OCI-LY7 (cell line): Measurements from ENCODE around the gene SLC30A7. TPM values are rescaled to one million over a fixed set of nuclear protein-coding genes. Genes with fewer than 3 reads are reported as not detected.

ENCODE experiments used
- BruUV-seq: library from RNA; stranded (reverse); fragments of 400-500 nt; replicated peaks from 2 replicates; lab custom pipeline; 2021; lab: Mats Ljungman, UMichigan
- CTCF ChIA-PET: fragments of 300-600 bp; sonication (Branson Sonifier 250); formaldehyde crosslinking; loops from one replicate; lab custom pipeline; 2022; ENCODE audit warnings: antibody characterized with exemption; ENCODE audit not compliant: unreplicated experiment; lab: Charles Lee
- POLR2A ChIA-PET: fragments of 300-600 bp; sonication (Branson Sonifier 250); formaldehyde crosslinking; loops from one replicate; lab custom pipeline; 2022; ENCODE audit warnings: antibody characterized with exemption; lab: Charles Lee
- DNase-seq: peaks from one replicate; pipeline ENCODE4 v3.0.0-alpha.2; 2015; ENCODE audit warnings: low spot score
- H2AFZ ChIP-seq: fragments of 200-600 bp; sonication (generic), shearing (Covaris generic); 2 replicates; pipeline ENCODE4 v1.6.1; 2014; ENCODE audit warnings: mild to moderate bottlenecking, antibody characterized with exemption, low read length, moderate library complexity
- H3K27ac ChIP-seq: fragments of 200-600 bp; sonication (generic); 2 replicates; pipeline ENCODE4 v1.5.1; 2014; ENCODE audit warnings: mixed run types, low read depth, mild to moderate bottlenecking, moderate library complexity, low read length, inconsistent platforms; ENCODE audit not compliant: poor library complexity, severe bottlenecking
- H3K36me3 ChIP-seq: fragments of 200-600 bp; sonication (generic); 2 replicates; pipeline ENCODE4 v1.6.1; 2014; ENCODE audit warnings: mild to moderate bottlenecking, antibody characterized with exemption, low read length, moderate library complexity, mixed read lengths; ENCODE audit not compliant: insufficient read depth
- H3K4me1 ChIP-seq: fragments of 200-600 bp; sonication (generic); 2 replicates; pipeline ENCODE4 v1.5.1; 2014; ENCODE audit warnings: mild to moderate bottlenecking, low read length; ENCODE audit not compliant: insufficient read depth, poor library complexity, severe bottlenecking
- H3K4me2 ChIP-seq: fragments of 200-600 bp; sonication (generic); 2 replicates; pipeline ENCODE4 v1.6.1; 2014; ENCODE audit warnings: mild to moderate bottlenecking, low read length
- H3K4me3 ChIP-seq: fragments of 200-600 bp; sonication (generic); 2 replicates; pipeline ENCODE4 v1.5.1; 2014; ENCODE audit warnings: mild to moderate bottlenecking, low read depth, low read length; ENCODE audit not compliant: poor library complexity, severe bottlenecking
- H3K79me2 ChIP-seq: fragments of 200-600 bp; sonication (generic); 2 replicates; pipeline ENCODE4 v1.6.1; 2016; ENCODE audit warnings: low read depth, mild to moderate bottlenecking, low read length, moderate library complexity, mixed read lengths; ENCODE audit not compliant: insufficient read depth
- H3K9me2 ChIP-seq: fragments of 200-600 bp; sonication (generic); 2 replicates; pipeline ENCODE4 v1.6.1; 2016; ENCODE audit warnings: mild to moderate bottlenecking, low read length, mixed read lengths; ENCODE audit not compliant: insufficient read depth
- H3K9me3 ChIP-seq: fragments of 200-600 bp; sonication (generic); 2 replicates; pipeline ENCODE4 v1.6.1; 2014; ENCODE audit warnings: mild to moderate bottlenecking, mixed run types, low read length, mixed read lengths
- H4K20me1 ChIP-seq: fragments of 200-600 bp; sonication (generic); 2 replicates; pipeline ENCODE4 v1.6.1; 2014; ENCODE audit warnings: mild to moderate bottlenecking, antibody characterized with exemption, low read length, moderate library complexity, mixed read lengths; ENCODE audit not compliant: insufficient read depth
- CTCF ChIP-seq: fragments of 200-600 bp; sonication (generic); conservative IDR thresholded peaks from 2 replicates; pipeline ENCODE4 v1.5.1; 2014; ENCODE audit warnings: mild to moderate bottlenecking, antibody characterized with exemption, low read length, moderate library complexity, mixed read lengths
- EZH2phosphoT487 ChIP-seq: fragments of 200-600 bp; sonication (generic); IDR thresholded peaks from 2 replicates; pipeline ENCODE4 v1.6.1; 2018; ENCODE audit warnings: low read depth, borderline replicate concordance, mild to moderate bottlenecking, mixed run types, antibody characterized with exemption, low read length, moderate library complexity, mixed read lengths
- intact Hi-C: fragments of 100-400 bp; cut with micrococcal nuclease; formaldehyde crosslinking; loops from one replicate; pipeline ENCODE4 v1.10.0; 2022; ENCODE audit not compliant: unreplicated experiment
- total RNA-seq, 2 experiments: library from RNA; depleted of rRNA in 1 of 2; stranded (reverse); fragments of >200 nt in 1 of 2; shearing (Covaris generic) in 1 of 2; gene quantifications; 2 replicates each; pipeline ENCODE4 v1.2.3, GENCODE V29; 2014 to 2022

Gene SLC30A7
- total RNA-seq, 2 experiments from 2014 or later, result 8.6 to 15.3 TPM

GRCh38 chr1:100875228-100875627, 20.7 kb upstream of the SLC30A7 start:
- Histone ChIP-seq H3K9me3 (no peaks in the 10 kb centered on the region), H3K4me3 (no peak overlapping the region), H3K9me2 (no peaks in the 10 kb centered on the region), H3K4me2 (no peak overlapping the region), H3K36me3 (no peaks in the 10 kb centered on the region), H3K4me1 (no peaks in the 10 kb centered on the region), H3K27ac (no peak overlapping the region), H2AFZ (no peak overlapping the region), H4K20me1 (peaks cover 3% of the 10 kb centered on the region; the same call in 1 of the 2 replicates), H3K79me2 (no peaks in the 10 kb centered on the region)
- TF ChIP-seq EZH2phosphoT487, result no peak
- TF ChIP-seq CTCF, result no peak
- ChIA-PET POLR2A (no interaction called here), CTCF (no interaction called here)
- intact Hi-C loops, result no loop called here
- DNase-seq, result no peak
- no TSS peak for BruUV-seq

GRCh38 chr1:100876291-100876690, 19.6 kb upstream of the SLC30A7 start:
- H4K20me1 ChIP-seq, result peaks cover 3% of the 10 kb centered on the region; the same call in 1 of the 2 replicates
- H2AFZ ChIP-seq, result no peak overlapping the region
- ChIA-PET CTCF (no interaction called here), POLR2A (interaction anchor here (0.8 kb wide), 1 partner anchor 160 kb away, joined by 3 read pairs; no protein-coding TSS in a partner anchor)
- H3K9me3 ChIP-seq, result no peaks in the 10 kb centered on the region
- no TSS peak for BruUV-seq
- DNase-seq, result no peak
- no peaks in the 10 kb centered on the region for H3K36me3 ChIP-seq
- H3K9me2 ChIP-seq, result no peaks in the 10 kb centered on the region
- no peak overlapping the region for H3K27ac ChIP-seq
- no peaks in the 10 kb centered on the region for H3K79me2 ChIP-seq
- H3K4me2 ChIP-seq, result no peak overlapping the region
- TF ChIP-seq CTCF (no peak), EZH2phosphoT487 (no peak)
- intact Hi-C loops, result no loop called here
- no peaks in the 10 kb centered on the region for H3K4me1 ChIP-seq
- H3K4me3 ChIP-seq, result no peak overlapping the region

GRCh38 chr1:100879422-100879821, 16.5 kb upstream of the SLC30A7 start:
- Histone ChIP-seq H4K20me1 (no peaks in the 10 kb centered on the region), H3K4me3 (no peak overlapping the region), H3K4me2 (no peak overlapping the region), H3K9me3 (no peaks in the 10 kb centered on the region), H2AFZ (no peak overlapping the region), H3K4me1 (no peaks in the 10 kb centered on the region), H3K9me2 (no peaks in the 10 kb centered on the region), H3K36me3 (no peaks in the 10 kb centered on the region), H3K27ac (no peak overlapping the region), H3K79me2 (no peaks in the 10 kb centered on the region)
- DNase-seq, result no peak
- ChIA-PET POLR2A (interaction anchor here (0.7 to 1.6 kb wide), 4 partner anchors 9 to 31 kb away, joined by 3 to 6 read pairs (median 4); partner anchors contain the start of genes EXTL2 and SLC30A7), CTCF (interaction anchor here (0.8 kb wide), 1 partner anchor 11 kb away, joined by 3 read pairs; no protein-coding TSS in a partner anchor)
- no peak for TF ChIP-seq EZH2phosphoT487
- TF ChIP-seq CTCF, result no peak
- intact Hi-C loops, result no loop called here
- no TSS peak for BruUV-seq
